Lower leg skin (tissue), 4 donors: Measurements from ENCODE around the gene TECPR2. TPM values are rescaled to one million over a fixed set of nuclear protein-coding genes. Genes with fewer than 3 reads are reported as not detected.

Source experiments
- DNase-seq, 2 donors: peaks; one replicate each; pipeline ENCODE4 v3.0.0-alpha.2; 2019; ENCODE audit warnings: low spot score in 2 of 2
- H3K4me3 ChIP-seq: fragments of 200-600 bp; sonication (generic); 2 replicates; pipeline ENCODE4 v1.5.1; 2017; ENCODE audit warnings: mild to moderate bottlenecking, low read depth; ENCODE audit not compliant: poor library complexity, severe bottlenecking
- POLR2A ChIP-seq, 2 donors: fragments of 450-650 bp; IDR thresholded peaks; one replicate each; pipeline ENCODE4 v1.6.1; 2016 to 2017; ENCODE audit warnings: antibody characterized with exemption in 2 of 2, mild to moderate bottlenecking in 1 of 2, moderate library complexity in 1 of 2
- WGBS, 2 donors: methylation state at CpG; one replicate each; pipeline ENCODE4 v1.1.5; 2018; 5-methylcytosine and 5-hydroxymethylcytosine counted together
- intact Hi-C: fragments of 100-400 bp; cut with DNase I; formaldehyde crosslinking; loops from one replicate; pipeline ENCODE4 v1.15.0; 2023; ENCODE audit warnings: low total_unique reads
- total RNA-seq, 4 donors: library from RNA; depleted of rRNA; stranded (reverse); fragments of >200 nt; gene quantifications; one replicate each; pipeline ENCODE4 v1.1.0, GENCODE V29; 2016
- TF ChIP-seq, protein P1 (sequence below), 3 donors: fragments of 450-650 bp; IDR thresholded peaks; one replicate each; pipeline ENCODE4 v1.5.1; 2016; ENCODE audit warnings: antibody characterized with exemption in 3 of 3, mild to moderate bottlenecking in 3 of 3, moderate library complexity in 2 of 3

Gene TECPR2
- total RNA-seq, 4 donors from 2014 or later: 10.8 to 37.8 (median 17.8) TPM

DNA sequence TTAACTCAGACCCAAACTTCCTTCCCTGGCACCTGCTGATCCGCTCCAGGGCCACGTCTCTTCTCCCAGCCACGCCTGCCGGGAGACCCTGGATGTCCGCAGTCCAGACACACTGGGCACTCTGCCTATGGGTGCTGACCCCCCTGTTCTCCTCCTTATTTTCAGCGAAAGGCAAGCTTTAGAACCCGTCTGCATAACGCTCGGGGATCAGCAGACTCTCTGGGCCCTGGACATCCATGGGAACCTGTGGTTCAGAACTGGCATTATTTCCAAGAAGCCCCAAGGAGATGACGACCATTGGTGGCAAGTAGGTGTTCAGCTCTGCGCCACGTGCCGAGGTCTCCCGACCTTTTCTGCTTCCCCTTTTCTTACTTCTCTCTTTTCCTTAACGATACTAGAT is 82.9 kb downstream of the TECPR2 start:
- 92 to 95% methylated on average over 15 of the region's 15 CpGs for WGBS, 2 donors
- TF ChIP-seq, protein P1, sequence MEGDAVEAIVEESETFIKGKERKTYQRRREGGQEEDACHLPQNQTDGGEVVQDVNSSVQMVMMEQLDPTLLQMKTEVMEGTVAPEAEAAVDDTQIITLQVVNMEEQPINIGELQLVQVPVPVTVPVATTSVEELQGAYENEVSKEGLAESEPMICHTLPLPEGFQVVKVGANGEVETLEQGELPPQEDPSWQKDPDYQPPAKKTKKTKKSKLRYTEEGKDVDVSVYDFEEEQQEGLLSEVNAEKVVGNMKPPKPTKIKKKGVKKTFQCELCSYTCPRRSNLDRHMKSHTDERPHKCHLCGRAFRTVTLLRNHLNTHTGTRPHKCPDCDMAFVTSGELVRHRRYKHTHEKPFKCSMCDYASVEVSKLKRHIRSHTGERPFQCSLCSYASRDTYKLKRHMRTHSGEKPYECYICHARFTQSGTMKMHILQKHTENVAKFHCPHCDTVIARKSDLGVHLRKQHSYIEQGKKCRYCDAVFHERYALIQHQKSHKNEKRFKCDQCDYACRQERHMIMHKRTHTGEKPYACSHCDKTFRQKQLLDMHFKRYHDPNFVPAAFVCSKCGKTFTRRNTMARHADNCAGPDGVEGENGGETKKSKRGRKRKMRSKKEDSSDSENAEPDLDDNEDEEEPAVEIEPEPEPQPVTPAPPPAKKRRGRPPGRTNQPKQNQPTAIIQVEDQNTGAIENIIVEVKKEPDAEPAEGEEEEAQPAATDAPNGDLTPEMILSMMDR (IDR thresholded peaks at IDR 0.05): no peak
- TF ChIP-seq POLR2A (IDR thresholded peaks at IDR 0.05): no peak
- intact Hi-C loops: no loop called here
- H3K4me3 ChIP-seq: no peak overlapping the region
- no peak for DNase-seq

DNA sequence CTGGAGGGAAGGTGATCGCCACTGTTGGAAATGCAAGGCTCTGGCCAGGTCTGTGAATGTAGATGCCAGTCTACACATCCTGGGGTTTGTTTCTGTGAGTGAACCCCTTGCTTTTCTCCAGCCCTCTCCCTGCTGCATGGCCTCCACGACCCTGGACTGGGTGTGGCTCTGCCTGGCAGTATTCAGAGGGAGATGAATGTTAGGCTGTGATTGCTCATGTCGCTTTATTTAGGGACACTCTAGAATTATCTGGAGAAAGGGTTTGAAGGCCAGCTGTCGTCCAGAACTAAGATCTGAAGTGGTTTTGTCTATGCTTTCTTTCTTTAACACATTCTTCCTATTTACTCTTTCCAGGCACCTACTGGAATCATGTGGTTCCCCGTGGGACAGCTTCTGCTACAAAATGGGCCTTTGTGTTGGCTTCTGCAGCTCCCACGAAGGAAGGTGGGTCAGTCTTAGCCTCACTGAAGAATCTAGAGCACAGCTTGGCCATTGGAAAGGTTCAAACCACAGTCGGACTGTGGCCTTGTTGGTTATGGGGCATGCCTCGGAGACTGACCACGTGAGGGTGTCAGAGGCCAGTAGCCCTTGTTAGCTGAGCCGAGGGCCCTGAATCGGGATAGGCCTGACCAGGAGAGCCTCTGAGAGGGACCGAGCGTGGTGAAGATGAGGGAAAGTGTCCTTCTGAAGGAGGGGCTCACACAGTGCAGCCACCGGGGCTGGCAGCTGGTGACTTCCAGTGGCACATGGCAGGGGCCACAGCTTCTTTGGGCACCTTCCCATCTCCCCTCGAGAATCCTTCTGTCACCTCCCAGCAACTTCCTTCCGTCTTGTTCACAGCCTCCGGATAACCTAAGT is 87.7 kb downstream of the TECPR2 start:
- intact Hi-C loops: no loop called here
- DNase-seq: no peak
- WGBS, 2 donors: 82 to 85% methylated on average over 17 of the region's 17 CpGs
- H3K4me3 ChIP-seq: no peak overlapping the region
- TF ChIP-seq, protein P1 (IDR thresholded peaks at IDR 0.05): no peak
- no peak for TF ChIP-seq POLR2A (IDR thresholded peaks at IDR 0.05)

GRCh38 chr14:102451064-102451352 is 88.3 kb downstream of the TECPR2 start:
- TF ChIP-seq, protein P1 (IDR thresholded peaks at IDR 0.05): no peak
- no peak for TF ChIP-seq POLR2A (IDR thresholded peaks at IDR 0.05)
- H3K4me3 ChIP-seq: no peak overlapping the region
- 84 to 88% methylated on average over 10 of the region's 10 CpGs for WGBS, 2 donors
- intact Hi-C loops: no loop called here
- no peak for DNase-seq

DNA sequence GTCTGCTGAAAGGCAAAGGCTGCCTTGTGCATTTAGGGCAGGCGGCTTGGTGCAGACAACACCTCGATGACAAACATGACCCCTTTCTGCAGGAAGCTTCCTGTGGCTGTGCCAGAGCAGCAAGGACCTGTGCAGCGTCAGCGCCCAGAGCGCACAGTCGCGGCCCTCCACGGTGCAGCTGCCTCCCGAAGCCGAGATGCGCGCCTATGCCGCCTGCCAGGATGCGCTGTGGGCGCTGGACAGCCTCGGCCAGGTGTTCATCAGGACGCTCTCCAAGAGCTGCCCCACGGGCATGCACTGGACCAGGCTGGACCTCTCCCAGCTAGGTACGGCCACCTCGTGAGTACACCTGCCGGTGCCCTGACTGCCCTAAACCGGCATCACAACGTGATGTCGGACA is 89.6 kb downstream of the TECPR2 start:
- intact Hi-C loops: no loop called here
- H3K4me3 ChIP-seq: no peak overlapping the region
- DNase-seq: no peak
- TF ChIP-seq, protein P1 (IDR thresholded peaks at IDR 0.05): no peak
- no peak for TF ChIP-seq POLR2A (IDR thresholded peaks at IDR 0.05)
- WGBS, 2 donors: 92 to 98% methylated on average over 14 to 23 of the region's 24 CpGs

- intact Hi-C loops: no loop called here
- TF ChIP-seq POLR2A (IDR thresholded peaks at IDR 0.05): no peak
- TF ChIP-seq, protein P1 (IDR thresholded peaks at IDR 0.05): no peak
- WGBS, 2 donors: 77 to 100% methylated on average over 2 to 5 of the region's 5 CpGs
- no peak for DNase-seq
- H3K4me3 ChIP-seq: no peak overlapping the region
Observed at GRCh38 chr14:102454711-102455110, 92.0 kb downstream of the TECPR2 start.

DNA sequence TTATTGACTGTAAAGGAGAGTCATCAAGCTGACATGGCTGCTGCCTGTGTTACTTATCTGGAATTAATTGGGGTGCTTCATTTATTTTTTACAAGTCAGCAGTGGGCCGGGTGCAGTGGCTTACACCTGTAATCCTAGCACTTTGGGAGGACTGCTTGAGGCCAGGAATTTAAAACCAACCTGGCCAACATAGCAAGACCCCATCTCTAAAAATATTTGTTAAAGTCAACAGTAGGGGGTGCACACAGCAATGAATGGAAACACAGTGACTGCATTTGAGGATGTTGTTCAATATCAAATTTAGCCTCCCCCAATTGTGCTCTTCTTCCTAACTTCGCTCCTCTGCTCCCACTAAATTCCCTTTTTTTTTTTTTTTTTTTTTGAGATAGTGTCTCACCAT is 94.8 kb downstream of the TECPR2 start:
- H3K4me3 ChIP-seq: no peak overlapping the region
- DNase-seq: no peak
- TF ChIP-seq, protein P1 (IDR thresholded peaks at IDR 0.05): no peak
- no peak for TF ChIP-seq POLR2A (IDR thresholded peaks at IDR 0.05)
- WGBS, 2 donors: 50 to 70% methylated on average over 2 of the region's 2 CpGs
- intact Hi-C loops: no loop called here
